HK-2 (cell line): ENCODE results near the gene APBB2.

Source experiments
- DNase-seq: peaks from one replicate; pipeline ENCODE4 v3.0.0-alpha.2; 2018; ENCODE audit not compliant: unreplicated experiment

APBB2 gene

GRCh38 chr4:41135801-41136200 lies 78.5 kb downstream of the APBB2 start:
- no peak for DNase-seq

- no peak for DNase-seq
Observed at GRCh38 chr4:41134581-41134980, 79.8 kb downstream of the APBB2 start.

GRCh38 chr4:41133454-41134018 lies 80.8 kb downstream of the APBB2 start:
- DNase-seq = no peak

- no peak for DNase-seq
Observed at GRCh38 chr4:41132055-41132683, 82.2 kb downstream of the APBB2 start.

- no peak for DNase-seq
Observed at GRCh38 chr4:41129936-41130440, 84.4 kb downstream of the APBB2 start.

- no peak for DNase-seq
Observed at GRCh38 chr4:41129128-41129754, 85.1 kb downstream of the APBB2 start.

- DNase-seq = no peak
Observed at GRCh38 chr4:41125558-41126311, 88.6 kb downstream of the APBB2 start.

GRCh38 chr4:41124916-41125548 lies 89.3 kb downstream of the APBB2 start:
- no peak for DNase-seq

GRCh38 chr4:41122775-41123174 lies 91.6 kb downstream of the APBB2 start:
- no peak for DNase-seq

GRCh38 chr4:41122309-41122708 lies 92.0 kb downstream of the APBB2 start:
- no peak for DNase-seq

- DNase-seq = no peak
Observed at GRCh38 chr4:41121906-41122305, 92.4 kb downstream of the APBB2 start.

GRCh38 chr4:41120297-41121217 lies 93.8 kb downstream of the APBB2 start:
- DNase-seq = no peak

- no peak for DNase-seq
Observed at GRCh38 chr4:41119867-41120295, 94.5 kb downstream of the APBB2 start.

- no peak for DNase-seq
Observed at GRCh38 chr4:41111791-41112190, 102.6 kb downstream of the APBB2 start.

- no peak for DNase-seq
Observed at GRCh38 chr4:41110050-41110449, 104.3 kb downstream of the APBB2 start.

GRCh38 chr4:41108481-41108880 lies 105.9 kb downstream of the APBB2 start:
- DNase-seq = no peak

- DNase-seq = no peak
Observed at GRCh38 chr4:41106694-41107419, 107.5 kb downstream of the APBB2 start.

GRCh38 chr4:41106081-41106480 lies 108.3 kb downstream of the APBB2 start:
- no peak for DNase-seq

- DNase-seq = no peak
Observed at GRCh38 chr4:41104155-41104554, 110.2 kb downstream of the APBB2 start.

- no peak for DNase-seq
Observed at GRCh38 chr4:41103657-41104056, 110.7 kb downstream of the APBB2 start.
